HEK293 (cell line): Measurements from ENCODE around the gene CYP2B6.

Source experiments
- CTCF ChIP-seq: fragments of 450-650 bp; formaldehyde crosslinking; IDR thresholded peaks from 2 replicates; pipeline ENCODE4 v1.5.1; 2016; ENCODE audit warnings: missing biosample characterization, missing genetic modification characterization
- PRDM6 ChIP-seq: fragments of 450-650 bp; formaldehyde crosslinking; IDR thresholded peaks from 2 replicates; pipeline ENCODE4 v1.5.1; 2017; ENCODE audit warnings: missing biosample characterization, missing genetic modification characterization
- TCF7L2 ChIP-seq: IDR thresholded peaks from 2 replicates; pipeline ENCODE4 v1.6.1; 2011; ENCODE audit warnings: low read depth, mild to moderate bottlenecking, inconsistent platforms, low read length, moderate library complexity, borderline replicate concordance
- WT1 ChIP-seq: fragments of 450-650 bp; formaldehyde crosslinking; IDR thresholded peaks from 2 replicates; pipeline ENCODE4 v1.5.1; 2016; ENCODE audit warnings: missing biosample characterization, missing genetic modification characterization
- ZNF274 ChIP-seq, 2 experiments: fragments of 200-500 bp in 1 of 2; fragments of 450-650 bp in 1 of 2; sonication (Bioruptor generic) in 1 of 2; formaldehyde crosslinking in 1 of 2; IDR thresholded peaks; 2 replicates each; pipeline versions ENCODE4 v1.5.1 to v1.6.1; 2014 to 2016; ENCODE audit warnings: borderline replicate concordance in 1 of 2, inconsistent platforms in 1 of 2, low read length in 1 of 2, missing biosample characterization in 1 of 2, missing genetic modification characterization in 1 of 2
- ZNF423 ChIP-seq: fragments of 450-650 bp; formaldehyde crosslinking; IDR thresholded peaks from 2 replicates; pipeline ENCODE4 v1.5.1; 2016; ENCODE audit warnings: missing biosample characterization, missing genetic modification characterization
- ZNF677 ChIP-seq: fragments of 450-650 bp; IDR thresholded peaks from 2 replicates; pipeline ENCODE4 v1.5.0; 2018; ENCODE audit warnings: missing biosample characterization, mild to moderate bottlenecking, missing genetic modification characterization, moderate library complexity
- ZNF701 ChIP-seq: fragments of 450-650 bp; formaldehyde crosslinking; IDR thresholded peaks from 2 replicates; pipeline ENCODE4 v1.5.1; 2016; ENCODE audit warnings: missing biosample characterization, missing genetic modification characterization
- ZNF704 ChIP-seq: fragments of 450-650 bp; formaldehyde crosslinking; IDR thresholded peaks from 2 replicates; pipeline ENCODE4 v1.5.1; 2016; ENCODE audit warnings: missing biosample characterization, missing genetic modification characterization

GRCh38 chr19:41025411-41025810 lies 34.3 kb downstream of the CYP2B6 start:
- no peak for TF ChIP-seq CTCF (tag by site-specific recombination)
- TF ChIP-seq TCF7L2, result no peak
- no peak for TF ChIP-seq ZNF704 (tag by site-specific recombination)
- TF ChIP-seq ZNF677 (tag by site-specific recombination), result no peak
- TF ChIP-seq PRDM6 (tag by site-specific recombination), result no peak
- no peak for TF ChIP-seq WT1 (tag by site-specific recombination)
- no peak for TF ChIP-seq ZNF274 (IDR thresholded peaks at IDR 0.05; ENCODE audit: low read length)
- no peak for TF ChIP-seq ZNF274 (tag by site-specific recombination; IDR thresholded peaks at IDR 0.05; ENCODE audit: borderline replicate concordance)
- TF ChIP-seq ZNF701 (tag by site-specific recombination), result no peak
- TF ChIP-seq ZNF423, result no peak
